Endometrial microvascular endothelial cells (primary cell): ENCODE data around the gene ITGA5. TPM values are rescaled to one million over a fixed set of nuclear protein-coding genes. Genes with fewer than 3 reads are reported as not detected.

Source experiments
- total RNA-seq: library from RNA; depleted of rRNA; stranded (reverse); fragments of >200 nt; gene quantifications from one replicate; pipeline ENCODE4 v1.2.3, GENCODE V29; 2015; ENCODE audit errors: inconsistent ontology term

Gene ITGA5
- total RNA-seq, 1 donor from 2014 or later = 1,308 TPM

Other genes with a start within 250 kb of the ITGA5 start
- 72.7 TPM for gene SMUG1, start 230.3 kb downstream of the ITGA5 start, total RNA-seq
- gene CBX5, start 139.1 kb downstream of the ITGA5 start, total RNA-seq = 57.1 TPM
- gene HNRNPA1, start 138.5 kb downstream of the ITGA5 start, total RNA-seq = 737 TPM
- not detected for gene NFE2, start 118.3 kb downstream of the ITGA5 start, total RNA-seq
- gene COPZ1, start 94.1 kb downstream of the ITGA5 start, total RNA-seq = 178 TPM
- gene GPR84, start 54.8 kb downstream of the ITGA5 start, total RNA-seq = not detected
- gene ZNF385A, start 34.5 kb downstream of the ITGA5 start, total RNA-seq = 0.65 TPM
- 0.56 TPM for gene GTSF1, start 54.3 kb upstream of the ITGA5 start, total RNA-seq
- gene NCKAP1L, start 78.5 kb upstream of the ITGA5 start, total RNA-seq = 0.65 TPM
- not detected for gene PDE1B, start 130.3 kb upstream of the ITGA5 start, total RNA-seq
- gene PPP1R1A, start 169.4 kb upstream of the ITGA5 start, total RNA-seq = not detected
- not detected for gene LACRT, start 215.6 kb upstream of the ITGA5 start, total RNA-seq
- not detected for gene DCD, start 229.1 kb upstream of the ITGA5 start, total RNA-seq